HEK293 (cell line): ENCODE data around the gene MRPL34.

Experiments
- CTCF ChIP-seq: fragments of 450-650 bp; formaldehyde crosslinking; IDR thresholded peaks from 2 replicates; pipeline ENCODE4 v1.5.1; 2016; ENCODE audit warnings: missing biosample characterization, missing genetic modification characterization
- SCRT1 ChIP-seq: fragments of 450-650 bp; formaldehyde crosslinking; IDR thresholded peaks from 2 replicates; pipeline ENCODE4 v1.5.1; 2016; ENCODE audit warnings: missing biosample characterization, missing genetic modification characterization, borderline replicate concordance
- ZBTB49 ChIP-seq: fragments of 450-650 bp; formaldehyde crosslinking; IDR thresholded peaks from 2 replicates; pipeline ENCODE4 v1.5.1; 2016; ENCODE audit warnings: missing biosample characterization, missing genetic modification characterization, low read depth
- ZBTB6 ChIP-seq: fragments of 450-650 bp; formaldehyde crosslinking; IDR thresholded peaks from 2 replicates; pipeline ENCODE4 v1.5.1; 2017; ENCODE audit warnings: missing biosample characterization, missing genetic modification characterization
- ZNF202 ChIP-seq: fragments of 450-650 bp; formaldehyde crosslinking; IDR thresholded peaks from 2 replicates; pipeline ENCODE4 v1.5.1; 2016; ENCODE audit warnings: missing biosample characterization, missing genetic modification characterization, borderline replicate concordance
- ZNF280D ChIP-seq: fragments of 450-650 bp; formaldehyde crosslinking; IDR thresholded peaks from 2 replicates; pipeline ENCODE4 v1.5.1; 2016; ENCODE audit warnings: missing biosample characterization, missing genetic modification characterization
- ZNF302 ChIP-seq: fragments of 450-650 bp; formaldehyde crosslinking; IDR thresholded peaks from 2 replicates; pipeline ENCODE4 v1.5.1; 2016; ENCODE audit warnings: missing biosample characterization, missing genetic modification characterization, low read depth
- ZNF529 ChIP-seq: fragments of 450-650 bp; formaldehyde crosslinking; IDR thresholded peaks from 2 replicates; pipeline ENCODE4 v1.5.1; 2017; ENCODE audit warnings: missing genetic modification characterization, missing biosample characterization; ENCODE audit not compliant: insufficient replicate concordance
- ZNF561 ChIP-seq: fragments of 450-650 bp; IDR thresholded peaks from 2 replicates; pipeline ENCODE4 v1.5.1; 2018; ENCODE audit warnings: missing biosample characterization, missing genetic modification characterization, borderline replicate concordance
- ZNF621 ChIP-seq: fragments of 450-650 bp; formaldehyde crosslinking; IDR thresholded peaks from 2 replicates; pipeline ENCODE4 v1.5.1; 2017; ENCODE audit warnings: missing biosample characterization, missing genetic modification characterization
- ZNF704 ChIP-seq: fragments of 450-650 bp; formaldehyde crosslinking; IDR thresholded peaks from 2 replicates; pipeline ENCODE4 v1.5.1; 2016; ENCODE audit warnings: missing biosample characterization, missing genetic modification characterization
- ZSCAN5A ChIP-seq: fragments of 450-650 bp; formaldehyde crosslinking; IDR thresholded peaks from 2 replicates; pipeline ENCODE4 v1.5.1; 2016; ENCODE audit warnings: missing biosample characterization, missing genetic modification characterization

GRCh38 chr19:17305216-17305516, 506 bp upstream of the MRPL34 start:
- TF ChIP-seq ZNF561 (tag by site-specific recombination) (no peak), ZNF529 (tag by site-specific recombination) (no peak), CTCF (tag by site-specific recombination) (no peak), ZNF302 (no peak), ZNF704 (tag by site-specific recombination) (no peak), ZSCAN5A (no peak), ZBTB6 (no peak), ZNF621 (no peak), ZNF280D (tag by site-specific recombination) (no peak), ZNF202 (tag by site-specific recombination) (no peak), ZBTB49 (tag by site-specific recombination) (no peak), SCRT1 (tag by site-specific recombination) (no peak)
